ENCODE data around the gene TNFRSF9. TPM values are rescaled to one million over a fixed set of nuclear protein-coding genes. Genes with fewer than 3 reads are reported as not detected.
A peak's percentile ranks its signal among the peaks of the same experiment; 100 is the strongest.

The TNFRSF9 gene
- total and polyA plus RNA-seq, 9 of the 15 experiments (the other 6 are each of a cell fraction or from before 2014, with no cell fraction given): 0.04 to 0.29 (median 0.08) TPM; not detected in 1

GRCh38 chr1:7941437-7941793, 776 bp upstream of the TNFRSF9 start (continued):
- peak; percentile 73 for TF ChIP-seq ATF3 (IDR thresholded peaks at IDR 0.05)
- TF ChIP-seq ATF3 (CRISPR knock-in tag; conservative IDR thresholded peaks at IDR 0.05): no peak
- TF ChIP-seq TCF15 (CRISPR knock-in tag; IDR thresholded peaks at IDR 0.05): no peak
- no peak for TF ChIP-seq ZKSCAN8 (CRISPR knock-in tag; IDR thresholded peaks at IDR 0.05)
- no peak for TF ChIP-seq ZNF124 (CRISPR knock-in tag; IDR thresholded peaks at IDR 0.05)
- TF ChIP-seq PREB (CRISPR knock-in tag; IDR thresholded peaks at IDR 0.05): no peak
- TF ChIP-seq ZNF224 (CRISPR knock-in tag; IDR thresholded peaks at IDR 0.05): no peak
- TF ChIP-seq GTF2F1 (IDR thresholded peaks at IDR 0.05; ENCODE audit: low read depth, low read length): no peak
- TF ChIP-seq HOXB6 (CRISPR knock-in tag; IDR thresholded peaks at IDR 0.05; ENCODE audit: borderline replicate concordance): no peak
- TF ChIP-seq SMARCE1 (IDR thresholded peaks at IDR 0.05): peak; percentile 28; the same call in 1 of the 2 replicates
- no peak for TF ChIP-seq GATA2 (CRISPR knock-in tag; IDR thresholded peaks at IDR 0.05)
- no peak for TF ChIP-seq AFF4 (CRISPR knock-in tag; IDR thresholded peaks at IDR 0.05)
- TF ChIP-seq NR3C1 (CRISPR knock-in tag; IDR thresholded peaks at IDR 0.05): no peak

Data from K562 (cell line).